H1 (cell line): ENCODE data around the gene ZNF358.

Source experiments
- EP300 ChIP-seq, 2 experiments: IDR thresholded peaks; 1 replicate in 1 of 2; 2 replicates in 1 of 2; pipeline ENCODE4 v1.6.1; 2011 to 2012; ENCODE audit warnings: low read depth in 2 of 2, low read length in 2 of 2, mild to moderate bottlenecking in 2 of 2, borderline replicate concordance in 1 of 2, inconsistent platforms in 1 of 2, moderate library complexity in 1 of 2
- NANOG ChIP-seq: IDR thresholded peaks from 2 replicates; pipeline ENCODE4 v1.6.1; 2011; ENCODE audit warnings: low read length, low read depth, mild to moderate bottlenecking, inconsistent platforms; ENCODE audit not compliant: insufficient read depth, poor library complexity, severe bottlenecking

- TF ChIP-seq NANOG = no peak
- TF ChIP-seq EP300 (IDR thresholded peaks at IDR 0.05; ENCODE audit: borderline replicate concordance in 1 of 2, low read depth in 2 of 2, low read length in 2 of 2) = no peak
These were observed 39.3 kb downstream of the ZNF358 start for GRCh38 chr19:7554990-7555864.
